ENCODE measurements around the gene SQOR. TPM values are rescaled to one million over a fixed set of nuclear protein-coding genes. Genes with fewer than 3 reads are reported as not detected.

Gene SQOR
- total RNA-seq, 4 donors from 2014 or later = 66.6 to 96.3 (median 87.1) TPM

DNA sequence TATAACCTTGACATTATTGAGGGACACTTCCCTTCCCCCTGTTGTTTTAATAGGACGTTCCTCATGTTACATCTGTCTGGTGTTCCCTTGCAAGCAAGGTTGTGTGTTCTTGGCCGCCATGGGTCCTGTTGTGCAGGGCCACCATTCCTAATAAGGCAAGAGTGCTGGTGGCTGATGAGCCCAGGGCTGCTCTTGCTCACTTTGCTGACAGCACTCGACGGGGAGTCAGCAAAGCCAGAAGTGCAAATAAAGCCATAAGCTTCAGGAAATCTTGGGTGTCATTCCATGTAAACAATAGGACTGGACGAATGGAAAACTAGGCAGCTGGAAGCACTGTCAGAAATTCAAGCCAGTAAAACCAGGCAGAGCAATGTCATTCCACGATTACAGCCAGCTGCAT lies 75.8 kb downstream of the SQOR start:
- 5 to 18% methylated on average over 4 to 6 of the region's 6 CpGs for WGBS, 2 donors (ENCODE audit: low coverage in 1 of 2)
- TF ChIP-seq, protein P1, sequence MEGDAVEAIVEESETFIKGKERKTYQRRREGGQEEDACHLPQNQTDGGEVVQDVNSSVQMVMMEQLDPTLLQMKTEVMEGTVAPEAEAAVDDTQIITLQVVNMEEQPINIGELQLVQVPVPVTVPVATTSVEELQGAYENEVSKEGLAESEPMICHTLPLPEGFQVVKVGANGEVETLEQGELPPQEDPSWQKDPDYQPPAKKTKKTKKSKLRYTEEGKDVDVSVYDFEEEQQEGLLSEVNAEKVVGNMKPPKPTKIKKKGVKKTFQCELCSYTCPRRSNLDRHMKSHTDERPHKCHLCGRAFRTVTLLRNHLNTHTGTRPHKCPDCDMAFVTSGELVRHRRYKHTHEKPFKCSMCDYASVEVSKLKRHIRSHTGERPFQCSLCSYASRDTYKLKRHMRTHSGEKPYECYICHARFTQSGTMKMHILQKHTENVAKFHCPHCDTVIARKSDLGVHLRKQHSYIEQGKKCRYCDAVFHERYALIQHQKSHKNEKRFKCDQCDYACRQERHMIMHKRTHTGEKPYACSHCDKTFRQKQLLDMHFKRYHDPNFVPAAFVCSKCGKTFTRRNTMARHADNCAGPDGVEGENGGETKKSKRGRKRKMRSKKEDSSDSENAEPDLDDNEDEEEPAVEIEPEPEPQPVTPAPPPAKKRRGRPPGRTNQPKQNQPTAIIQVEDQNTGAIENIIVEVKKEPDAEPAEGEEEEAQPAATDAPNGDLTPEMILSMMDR (IDR thresholded peaks at IDR 0.05) = no peak
- TF ChIP-seq POLR2AphosphoS5 (IDR thresholded peaks at IDR 0.05) = peak; percentile 16
- Histone ChIP-seq H3K27ac (peak overlapping the region in 1 of 4 donors; percentile 41), H3K27me3 (no peaks in the 10 kb centered on the region), H3K9me3 (no peaks in the 10 kb centered on the region), H3K36me3 (no peaks in the 10 kb centered on the region), H3K4me1 (peaks cover 0 to 21% (median 0%) of the 10 kb centered on the region in 3 donors), H3K4me3 (no peak overlapping the region)
- ATAC-seq = no peak

DNA sequence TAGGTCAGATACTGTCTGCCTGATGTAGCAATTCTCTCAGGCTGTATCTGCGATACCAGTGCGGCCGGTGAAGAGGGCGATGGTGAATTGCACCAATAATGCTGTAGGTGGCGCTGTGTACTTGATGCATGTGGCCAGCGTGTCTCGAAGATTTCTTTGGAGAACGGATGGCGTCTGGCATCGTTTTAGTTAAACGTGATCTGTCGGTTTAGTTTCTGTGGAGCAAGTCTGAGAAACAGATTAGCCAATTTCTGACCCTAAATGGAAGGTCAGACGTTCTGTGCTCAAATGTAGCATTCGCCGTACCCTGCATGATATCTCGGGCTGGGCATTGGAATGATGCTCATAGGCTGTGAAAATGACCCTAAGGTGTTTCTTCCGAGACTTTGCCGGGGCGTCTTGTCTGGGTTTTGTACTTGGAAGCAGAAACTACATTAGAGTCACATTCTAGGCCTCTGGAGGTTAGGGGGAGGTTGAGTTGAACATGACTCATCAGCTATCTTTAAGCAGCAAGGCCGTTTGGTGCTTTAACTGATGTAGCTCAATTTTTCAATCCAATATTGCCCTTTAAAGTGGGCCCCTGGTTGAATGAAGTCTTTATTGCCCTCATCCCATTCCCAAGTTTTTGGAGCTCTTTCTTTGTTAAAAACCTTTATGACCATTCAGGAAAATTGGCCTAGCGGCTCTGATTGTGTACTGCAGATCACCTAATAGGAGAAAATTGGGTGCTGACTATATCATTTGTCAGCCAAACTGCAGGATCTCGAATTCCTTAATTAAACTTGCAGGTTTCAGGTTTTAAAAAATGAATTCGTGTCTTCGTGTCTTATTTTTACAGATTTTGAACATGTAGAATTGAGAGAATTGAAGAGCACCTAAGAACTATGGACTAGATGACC lies 80.0 kb downstream of the SQOR start:
- 46 to 56% methylated on average over 7 to 24 of the region's 24 CpGs for WGBS, 2 donors (ENCODE audit: low coverage in 1 of 2)
- Histone ChIP-seq H3K36me3 (no peaks in the 10 kb centered on the region), H3K9me3 (no peaks in the 10 kb centered on the region), H3K27me3 (no peaks in the 10 kb centered on the region), H3K4me1 (peaks cover 0 to 17% (median 0%) of the 10 kb centered on the region in 3 donors), H3K4me3 (no peak overlapping the region), H3K27ac (no peak overlapping the region)
- no peak for ATAC-seq
- TF ChIP-seq, protein P1 (IDR thresholded peaks at IDR 0.05) = peak; percentile 44 to 75 (median 60)
- no peak for TF ChIP-seq POLR2AphosphoS5 (IDR thresholded peaks at IDR 0.05)

DNA sequence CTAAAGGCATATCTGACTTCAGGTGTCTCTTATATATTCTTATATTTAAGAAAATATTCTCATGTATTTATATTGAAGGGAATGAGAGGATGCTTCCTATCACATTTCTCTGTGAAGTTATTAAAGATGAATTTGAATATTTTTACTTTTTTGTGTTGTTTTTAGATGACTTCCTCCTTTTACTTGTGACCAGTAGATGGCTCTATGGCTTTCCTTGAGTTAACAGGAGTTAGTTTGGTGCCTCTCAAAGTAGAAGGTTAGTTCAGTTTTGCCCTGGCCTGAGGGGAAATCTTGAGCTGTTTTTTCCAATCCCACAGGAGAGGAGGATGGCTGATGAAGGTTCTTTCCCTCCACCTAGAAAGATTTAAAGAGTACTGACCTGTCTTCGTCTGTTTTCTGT lies 80.7 kb downstream of the SQOR start:
- no peak for ATAC-seq
- TF ChIP-seq EP300 (IDR thresholded peaks at IDR 0.05) (no peak), POLR2A (IDR thresholded peaks at IDR 0.05) (no peak), POLR2AphosphoS5 (IDR thresholded peaks at IDR 0.05) (no peak)
- TF ChIP-seq, protein P1 (IDR thresholded peaks at IDR 0.05) = no peak
- no peaks in the 10 kb centered on the region for H3K9me3 ChIP-seq

DNA sequence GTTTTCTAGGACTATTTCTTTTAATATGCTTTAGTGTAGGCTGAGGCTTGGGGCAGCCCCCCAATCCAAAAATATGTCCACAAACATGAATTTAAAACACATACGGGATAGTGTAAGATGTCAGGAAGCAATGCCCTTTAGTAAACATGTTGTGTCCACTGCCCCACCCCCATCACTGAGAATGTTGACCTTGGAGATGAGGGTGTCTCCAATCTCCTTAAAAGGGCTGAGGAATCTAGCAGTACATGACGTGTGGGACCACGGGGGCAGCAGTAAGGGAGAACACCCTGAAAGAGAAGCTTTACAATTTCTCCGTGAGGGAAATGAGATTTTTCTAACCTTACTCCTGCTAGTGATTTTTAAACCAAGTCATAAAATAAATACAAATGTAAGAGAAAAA lies 84.7 kb downstream of the SQOR start:
- no peak for ATAC-seq
- H3K27me3 ChIP-seq = no peaks in the 10 kb centered on the region
- 28 to 65% methylated on average over 4 of the region's 4 CpGs for WGBS, 2 donors (ENCODE audit: low coverage in 1 of 2)
- no peaks in the 10 kb centered on the region for H3K9me3 ChIP-seq
- no peak overlapping the region for H3K4me3 ChIP-seq
- no peak overlapping the region for H3K27ac ChIP-seq
- no peaks in the 10 kb centered on the region for H3K36me3 ChIP-seq
- TF ChIP-seq, protein P1 (IDR thresholded peaks at IDR 0.05) = no peak
- TF ChIP-seq POLR2A (IDR thresholded peaks at IDR 0.05) (no peak), EP300 (IDR thresholded peaks at IDR 0.05) (no peak), POLR2AphosphoS5 (IDR thresholded peaks at IDR 0.05) (no peak)
- peaks cover 0 to 4% (median 0%) of the 10 kb centered on the region in 3 donors for H3K4me1 ChIP-seq

More for the DNA sequence above, 80.7 kb downstream of the SQOR start:
- WGBS, 2 donors (ENCODE audit: low coverage in 1 of 2) = no CpG with 5 or more reads among the region's 1 CpG
- Histone ChIP-seq H3K27ac (no peak overlapping the region), H3K36me3 (no peaks in the 10 kb centered on the region), H3K27me3 (no peaks in the 10 kb centered on the region), H3K4me1 (peaks cover 0 to 13% (median 0%) of the 10 kb centered on the region in 3 donors), H3K4me3 (no peak overlapping the region)

DNA sequence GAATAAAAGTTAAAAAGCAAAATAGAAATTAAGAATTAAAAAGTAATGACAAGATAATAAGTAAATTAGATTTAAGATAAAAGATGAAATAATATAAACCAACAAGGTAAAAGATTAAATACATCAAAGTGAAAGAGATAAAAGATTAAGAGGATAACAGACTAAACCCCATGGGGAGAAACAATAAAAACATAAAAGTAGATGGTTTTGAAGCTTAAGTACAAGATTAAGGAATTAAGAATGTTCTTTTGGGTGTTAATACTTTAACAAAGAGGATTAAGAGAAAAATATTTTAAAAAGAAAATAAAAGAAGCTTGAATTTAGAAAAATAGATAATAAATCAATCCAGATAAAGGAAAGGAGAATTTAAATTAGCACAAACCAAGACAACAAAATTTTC lies 85.4 kb downstream of the SQOR start:
- no peaks in the 10 kb centered on the region for H3K27me3 ChIP-seq
- H3K4me1 ChIP-seq = no peaks in the 10 kb centered on the region
- H3K27ac ChIP-seq = no peak overlapping the region
- no peak for ATAC-seq
- H3K4me3 ChIP-seq = no peak overlapping the region
- H3K9me3 ChIP-seq = no peaks in the 10 kb centered on the region
- no peaks in the 10 kb centered on the region for H3K36me3 ChIP-seq
- TF ChIP-seq POLR2AphosphoS5 (IDR thresholded peaks at IDR 0.05) (no peak), POLR2A (IDR thresholded peaks at IDR 0.05) (no peak), EP300 (IDR thresholded peaks at IDR 0.05) (no peak)
- TF ChIP-seq, protein P1 (IDR thresholded peaks at IDR 0.05) = no peak

All from gastroesophageal sphincter (tissue), 4 donors.